K562 (cell line): ENCODE data around the gene MAGEL2. TPM values are rescaled to one million over a fixed set of nuclear protein-coding genes. Genes with fewer than 3 reads are reported as not detected.
A peak's percentile ranks its signal among the peaks of the same experiment; 100 is the strongest.

ENCODE experiments used
- ATAC-seq: fragments of 200-7000 bp; cut with Tn5 transposase; 3 replicates; pipeline ENCODE4 v1.9.1; 2020; ENCODE audit warnings: moderate library complexity
- BruUV-seq: library from RNA; stranded (reverse); fragments of 400-500 nt; replicated peaks from 2 replicates; lab custom pipeline; 2021; lab: Mats Ljungman, UMichigan
- CTCF ChIA-PET: fragments of 300-600 bp; formaldehyde crosslinking; extraction: SDS; loops from one replicate; lab custom pipeline; 2021; ENCODE audit warnings: low intra/inter-chr PET ratio; lab: Yijun Ruan, JAX
- POLR2A ChIA-PET: fragments of 300-600, 350-650 bp; sonication (Branson Sonifier 250); formaldehyde crosslinking; extraction: SDS; loops from one replicate; lab custom pipeline; 2021; ENCODE audit warnings: antibody characterized with exemption, inconsistent platforms; lab: Yijun Ruan, JAX
- DNase-seq, 4 experiments: peaks; one replicate each; pipeline versions ENCODE4 v3.0.0 to v3.0.0-alpha.2; 2011 to 2018; ENCODE audit warnings: low spot score in 3 of 4, mixed read lengths in 3 of 4; ENCODE audit errors: extremely low read depth in 1 of 4
- FAIRE-seq: peaks from 2 replicates; lab custom pipeline; 2011; peaks lifted over from hg19 to GRCh38; lab: Jason Lieb, UNC
- H2AFZ ChIP-seq: 2 replicates; pipeline ENCODE4 v1.6.0; 2011; ENCODE audit warnings: low read depth, low read length, control low read depth, inconsistent platforms
- H3K27ac ChIP-seq: fragments of 200-600 bp; 3 replicates; pipeline ENCODE4 v1.8.0; 2011; ENCODE audit warnings: low read depth, mild to moderate bottlenecking, control low read depth, inconsistent platforms, low read length, moderate library complexity, mixed read lengths; ENCODE audit errors: extremely low read depth
- H3K27me3 ChIP-seq, 2 experiments: fragments of 300-600 bp in 1 of 2; 2 replicates in 1 of 2; 3 replicates in 1 of 2; pipeline versions ENCODE4 v1.6.0 to v1.8.0; 2011; ENCODE audit warnings: inconsistent platforms in 2 of 2, low read length in 2 of 2, mild to moderate bottlenecking in 1 of 2, mixed read lengths in 1 of 2, moderate library complexity in 1 of 2; ENCODE audit not compliant: control insufficient read depth in 2 of 2, insufficient read depth in 2 of 2
- H3K36me3 ChIP-seq: fragments of 300-600 bp; 3 replicates; pipeline ENCODE4 v1.8.0; 2011; ENCODE audit warnings: mild to moderate bottlenecking, low read length, inconsistent platforms; ENCODE audit not compliant: control insufficient read depth, insufficient read depth
- H3K4me1 ChIP-seq, 2 experiments: fragments of 200-600 bp in 1 of 2; replicated peaks in 1 of 2; 2 replicates in 1 of 2; 3 replicates in 1 of 2; pipeline versions ENCODE4 v1.5.1 to v1.8.0; 2011; ENCODE audit warnings: inconsistent platforms in 2 of 2, low read length in 2 of 2, mild to moderate bottlenecking in 1 of 2, mixed read lengths in 1 of 2, moderate library complexity in 1 of 2; ENCODE audit not compliant: control insufficient read depth in 2 of 2, insufficient read depth in 2 of 2
- H3K4me2 ChIP-seq: 2 replicates; pipeline ENCODE4 v1.6.1; 2011; ENCODE audit warnings: low read length, control low read depth, inconsistent platforms, mixed read lengths; ENCODE audit not compliant: insufficient read depth
- H3K4me3 ChIP-seq: fragments of 200-600 bp; sonication (generic), shearing (Covaris generic); 2 replicates; pipeline ENCODE4 v1.5.1; 2016; ENCODE audit warnings: control low read depth, inconsistent platforms
- H3K79me2 ChIP-seq: fragments of 200-600 bp; 3 replicates; pipeline ENCODE4 v1.8.0; 2011; ENCODE audit warnings: low read length, inconsistent platforms; ENCODE audit not compliant: control insufficient read depth, insufficient read depth
- H3K9ac ChIP-seq, 2 experiments: 2 replicates each; pipeline versions ENCODE4 v1.6.0 to v1.6.1; 2011; ENCODE audit warnings: low read depth in 2 of 2, low read length in 2 of 2, control low read depth in 1 of 2, inconsistent platforms in 1 of 2, mild to moderate bottlenecking in 1 of 2, mixed read lengths in 1 of 2; ENCODE audit not compliant: insufficient read depth in 1 of 2
- H3K9me1 ChIP-seq: one replicate; pipeline ENCODE4 v1.6.0; 2011; ENCODE audit warnings: inconsistent platforms, mild to moderate bottlenecking, low read length, moderate library complexity; ENCODE audit not compliant: control insufficient read depth, insufficient read depth
- H3K9me3 ChIP-seq: replicated peaks from 2 replicates; pipeline ENCODE4 v1.5.1; 2011; ENCODE audit warnings: low read depth, low read length, inconsistent platforms; ENCODE audit not compliant: control insufficient read depth, insufficient read depth
- H4K20me1 ChIP-seq: replicated peaks from 2 replicates; pipeline ENCODE4 v1.6.1; 2011; ENCODE audit warnings: low read length, inconsistent platforms, mixed read lengths; ENCODE audit not compliant: control insufficient read depth, insufficient read depth
- ARNT ChIP-seq, 2 experiments: fragments of 450-650 bp; IDR thresholded peaks; 2 replicates each; pipeline ENCODE4 v1.6.1; 2016; ENCODE audit warnings: mild to moderate bottlenecking in 1 of 2
- CBFA2T2 ChIP-seq: fragments of 450-650 bp; conservative IDR thresholded peaks from 2 replicates; pipeline ENCODE4 v1.6.1; 2017; ENCODE audit warnings: mild to moderate bottlenecking
- CTCF ChIP-seq, 3 experiments: IDR thresholded peaks in 2 of 3; conservative IDR thresholded peaks in 1 of 3; 2 replicates each; pipeline ENCODE4 v1.5.1; 2011 to 2012; ENCODE audit warnings: low read length in 3 of 3, mild to moderate bottlenecking in 3 of 3, control low read depth in 2 of 3, improper control_type of control experiment in 1 of 3, inconsistent platforms in 1 of 3, low read depth in 1 of 3, mixed read lengths in 1 of 3, moderate library complexity in 1 of 3; ENCODE audit not compliant: insufficient read depth in 2 of 3
- FOXP1 ChIP-seq: sonication (generic); formaldehyde crosslinking; IDR thresholded peaks from 2 replicates; pipeline ENCODE4 v1.8.0; 2022; ENCODE audit warnings: mild to moderate bottlenecking, missing genetic modification reagents
- HMG20A ChIP-seq: fragments of 450-650 bp; formaldehyde crosslinking; conservative IDR thresholded peaks from 2 replicates; pipeline ENCODE4 v1.4.0; 2020; ENCODE audit warnings: mild to moderate bottlenecking, mixed read lengths
- MAZ ChIP-seq, 2 experiments: fragments of 450-650 bp in 1 of 2; sonication (generic) in 1 of 2; formaldehyde crosslinking; IDR thresholded peaks in 1 of 2; conservative IDR thresholded peaks in 1 of 2; 2 replicates each; pipeline versions ENCODE4 v1.4.0 to v1.5.0; 2020; ENCODE audit warnings: mild to moderate bottlenecking in 1 of 2, missing genetic modification reagents in 1 of 2
- MYNN ChIP-seq, 2 experiments: sonication (generic); formaldehyde crosslinking in 1 of 2; IDR thresholded peaks; 2 replicates each; pipeline versions ENCODE4 v1.5.0 to v1.6.1; 2016 to 2020; ENCODE audit warnings: antibody characterized with exemption in 1 of 2, missing genetic modification reagents in 1 of 2
- PCBP2 ChIP-seq: fragments of 200-400 bp; formaldehyde crosslinking; IDR thresholded peaks from 2 replicates; pipeline ENCODE4 v1.6.1; 2018; ENCODE audit warnings: low read length, low read depth, mild to moderate bottlenecking, moderate library complexity; ENCODE audit not compliant: poor library complexity, severe bottlenecking
- RAD21 ChIP-seq, 2 experiments: fragments of 250-450 bp in 1 of 2; fragments of 450-650 bp in 1 of 2; sonication (Bioruptor Pico) in 1 of 2; formaldehyde crosslinking in 1 of 2; IDR thresholded peaks in 1 of 2; conservative IDR thresholded peaks in 1 of 2; 2 replicates each; pipeline versions ENCODE4 v1.4.0 to v1.8.0; 2020 to 2022; ENCODE audit warnings: mild to moderate bottlenecking in 2 of 2, moderate library complexity in 1 of 2
- SMARCA5 ChIP-seq: fragments of 450-650 bp; IDR thresholded peaks from 2 replicates; pipeline ENCODE4 v1.6.1; 2016
- SMARCB1 ChIP-seq: IDR thresholded peaks from 2 replicates; pipeline ENCODE4 v1.6.1; 2011; ENCODE audit warnings: improper control_type of control experiment, low read depth; ENCODE audit not compliant: insufficient read length
- SMARCE1 ChIP-seq: fragments of 450-650 bp; IDR thresholded peaks from 2 replicates; pipeline ENCODE4 v1.7.1; 2016; ENCODE audit warnings: mild to moderate bottlenecking
- TFAP4 ChIP-seq: sonication (generic); formaldehyde crosslinking; IDR thresholded peaks from 2 replicates; pipeline ENCODE4 v1.8.0; 2022; ENCODE audit warnings: missing genetic modification reagents, mild to moderate bottlenecking, moderate library complexity, borderline replicate concordance
- ZNF184 ChIP-seq: sonication (generic); formaldehyde crosslinking; IDR thresholded peaks from 2 replicates; pipeline ENCODE4 v1.5.0; 2020; ENCODE audit warnings: missing genetic modification reagents
- ZNF280A ChIP-seq: fragments of 450-650 bp; IDR thresholded peaks from 2 replicates; pipeline ENCODE4 v1.6.1; 2018; ENCODE audit warnings: mild to moderate bottlenecking, low read depth; ENCODE audit not compliant: partially characterized antibody
- WGBS: fragments of 100-300 bp; shearing (Covaris generic); methylation state at CpG from one replicate; pipeline ENCODE4 v1.1.6; 2016; ENCODE audit warnings: low coverage, mixed read lengths; ENCODE audit not compliant: insufficient coverage; ENCODE audit errors: missing lambda C conversion rate; 5-methylcytosine and 5-hydroxymethylcytosine counted together
- in situ Hi-C: fragments of 300-500 bp; cut with MboI; formaldehyde crosslinking; loops from 4 replicates; pipeline ENCODE4 v1.15.0; 2018; ENCODE audit warnings: inconsistent platforms, mixed read lengths
- intact Hi-C: fragments of 100-400 bp; cut with micrococcal nuclease; formaldehyde crosslinking; loops from 2 replicates; pipeline ENCODE4 v1.14.2; 2022
- polyA plus RNA-seq, 8 experiments: library from polyadenylated mRNA; depleted of rRNA in 4 of 8; stranded (reverse) in 5 of 8; unstranded in 3 of 8; fragments of >200 nt; fragmentation: Nextera tagmentation in 2 of 8; fragmentation: Illumina TruSeq in 1 of 8; extraction: Ambion mirVana in 2 of 8; extraction: Trizol in 1 of 8; gene quantifications; 2 replicates each; pipeline versions ENCODE4 v1.2.1 to v1.2.3, GENCODE V29; 2011 to 2014; ENCODE audit warnings: inconsistent platforms in 1 of 8, missing spikeins in 1 of 8
- total RNA-seq, 7 experiments: library from RNA; depleted of rRNA in 6 of 7; stranded (reverse); fragments of >200 nt in 6 of 7; fragmentation: Illumina TruSeq in 2 of 7; extraction: Trizol in 2 of 7; gene quantifications; 2 replicates each; pipeline versions ENCODE4 v1.2.1 to v1.2.3, GENCODE V29; 2011 to 2021; ENCODE audit warnings: low replicate concordance in 1 of 7
- TF ChIP-seq, protein P1 (sequence below): fragments of 450-650 bp; formaldehyde crosslinking; IDR thresholded peaks from 2 replicates; pipeline ENCODE4 v1.4.0; 2022; ENCODE audit warnings: missing genetic modification characterization

The MAGEL2 gene
- total and polyA plus RNA-seq, 9 of the 15 experiments (the other 6 are each of a cell fraction or from before 2014, with no cell fraction given): not detected

GRCh38 chr15:23648920-23649515 is 1.4 kb upstream of the MAGEL2 start:
- intact Hi-C loops (loop anchor here (10.0 kb wide), 1 partner anchor 1856 kb away; no protein-coding TSS in a partner anchor), in situ Hi-C loops (loop anchor here (10.0 kb wide), 1 partner anchor 216 kb away; no protein-coding TSS in a partner anchor)
- peak; percentile 84 for ATAC-seq
- peaks cover 0 to 22% of the 10 kb centered on the region in 2 experiments; a peak in 2 of 5 replicates for H3K27me3 ChIP-seq
- H3K79me2 ChIP-seq: no peaks in the 10 kb centered on the region
- POLR2A ChIA-PET: interaction anchor here (0.7 kb wide), 1 partner anchor 149 kb away, joined by 3 read pairs; no protein-coding TSS in a partner anchor
- no peak overlapping the region for H3K4me3 ChIP-seq
- H3K36me3 ChIP-seq: no peaks in the 10 kb centered on the region
- DNase-seq: peak; percentile 49 to 58 (median 52)
- H3K9me3 ChIP-seq: no peaks in the 10 kb centered on the region
- H3K9me1 ChIP-seq: no peaks in the 10 kb centered on the region
- FAIRE-seq: peak; percentile 49
- BruUV-seq: no TSS peak
- CTCF ChIA-PET: interaction anchor here (0.9 to 2.3 kb wide), 3 partner anchors 207 to 1853 kb away, joined by 3 to 8 read pairs (median 6); no protein-coding TSS in a partner anchor
- H3K4me2 ChIP-seq: no peak overlapping the region
- WGBS: 2% methylated on average over 6 of the region's 6 CpGs
- H3K27ac ChIP-seq: no peak overlapping the region
- no peak overlapping the region for H3K9ac ChIP-seq
- H2AFZ ChIP-seq: no peak overlapping the region
- no peaks in the 10 kb centered on the region for H4K20me1 ChIP-seq
- H3K4me1 ChIP-seq: peaks cover 0 to 15% of the 10 kb centered on the region in 2 experiments; a peak in 2 of 5 replicates
- TF ChIP-seq SMARCE1: no peak
- TF ChIP-seq ZNF184 (CRISPR knock-in tag): no peak
- peak; percentile 48 to 68 (median 56) for TF ChIP-seq CTCF (IDR thresholded peaks at IDR 0.05 in 2 of 3, conservative IDR thresholded peaks at IDR 0.05 in 1 of 3; ENCODE audit: insufficient read depth in 2 of 3, low read depth in 1 of 3, low read length in 3 of 3)
- TF ChIP-seq HMG20A (CRISPR knock-in tag): no peak
- TF ChIP-seq, protein P1, sequence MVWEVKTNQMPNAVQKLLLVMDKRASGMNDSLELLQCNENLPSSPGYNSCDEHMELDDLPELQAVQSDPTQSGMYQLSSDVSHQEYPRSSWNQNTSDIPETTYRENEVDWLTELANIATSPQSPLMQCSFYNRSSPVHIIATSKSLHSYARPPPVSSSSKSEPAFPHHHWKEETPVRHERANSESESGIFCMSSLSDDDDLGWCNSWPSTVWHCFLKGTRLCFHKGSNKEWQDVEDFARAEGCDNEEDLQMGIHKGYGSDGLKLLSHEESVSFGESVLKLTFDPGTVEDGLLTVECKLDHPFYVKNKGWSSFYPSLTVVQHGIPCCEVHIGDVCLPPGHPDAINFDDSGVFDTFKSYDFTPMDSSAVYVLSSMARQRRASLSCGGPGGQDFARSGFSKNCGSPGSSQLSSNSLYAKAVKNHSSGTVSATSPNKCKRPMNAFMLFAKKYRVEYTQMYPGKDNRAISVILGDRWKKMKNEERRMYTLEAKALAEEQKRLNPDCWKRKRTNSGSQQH (CRISPR knock-in tag): no peak
- TF ChIP-seq SMARCB1: no peak
- no peak for TF ChIP-seq CBFA2T2
- no peak for TF ChIP-seq ZNF280A
- TF ChIP-seq TFAP4 (CRISPR knock-in tag): no peak
- no peak for TF ChIP-seq PCBP2
- no peak for TF ChIP-seq ARNT (IDR thresholded peaks at IDR 0.05)
- TF ChIP-seq MYNN (IDR thresholded peaks at IDR 0.05): no peak
- TF ChIP-seq MYNN (CRISPR knock-in tag; IDR thresholded peaks at IDR 0.05): no peak
- TF ChIP-seq FOXP1 (CRISPR knock-in tag): no peak
- no peak for TF ChIP-seq MAZ (CRISPR knock-in tag; conservative IDR thresholded peaks at IDR 0.05 in 1 of 2, IDR thresholded peaks at IDR 0.05 in 1 of 2)
- peak; percentile 50 to 68 for TF ChIP-seq RAD21 (CRISPR knock-in tag; conservative IDR thresholded peaks at IDR 0.05 in 1 of 2, IDR thresholded peaks at IDR 0.05 in 1 of 2)
- TF ChIP-seq SMARCA5: no peak
